Neural cell (in vitro differentiated cells): ENCODE results near the gene NARF.

ENCODE experiments used
- CTCF ChIP-seq: fragments of 450-650 bp; IDR thresholded peaks from 2 replicates; pipeline ENCODE4 v1.5.1; 2014; ENCODE audit warnings: antibody characterized with exemption, mild to moderate bottlenecking, moderate library complexity; ENCODE audit not compliant: poor library complexity, severe bottlenecking
- EP300 ChIP-seq: fragments of 450-650 bp; conservative IDR thresholded peaks from 2 replicates; pipeline ENCODE4 v1.6.1; 2014; ENCODE audit warnings: antibody characterized with exemption, mild to moderate bottlenecking, moderate library complexity; ENCODE audit not compliant: poor library complexity, severe bottlenecking
- EZH2 ChIP-seq: fragments of 200-600, 300-800 bp; shearing (Covaris generic), sonication (generic); IDR thresholded peaks from 2 replicates; pipeline ENCODE4 v1.6.1; 2014; ENCODE audit warnings: antibody characterized with exemption, low read length, borderline replicate concordance, mild to moderate bottlenecking; ENCODE audit not compliant: insufficient read depth, poor library complexity, severe bottlenecking
- MXI1 ChIP-seq: fragments of 450-650 bp; conservative IDR thresholded peaks from 2 replicates; pipeline ENCODE4 v1.6.1; 2014; ENCODE audit warnings: antibody characterized with exemption, mild to moderate bottlenecking; ENCODE audit not compliant: poor library complexity, severe bottlenecking
- POLR2AphosphoS5 ChIP-seq: IDR thresholded peaks from 2 replicates; pipeline ENCODE4 v1.6.1; 2012
- RAD21 ChIP-seq: fragments of 450-650 bp; conservative IDR thresholded peaks from 2 replicates; pipeline ENCODE4 v1.6.1; 2014; ENCODE audit warnings: antibody characterized with exemption, mild to moderate bottlenecking, moderate library complexity
- REST ChIP-seq: IDR thresholded peaks from 2 replicates; pipeline ENCODE4 v1.6.1; 2012; ENCODE audit warnings: borderline replicate concordance
- TAF1 ChIP-seq: IDR thresholded peaks from 2 replicates; pipeline ENCODE4 v1.6.1; 2012; ENCODE audit warnings: low read depth

GRCh38 chr17:82529914-82530300, 71.4 kb downstream of the NARF start:
- TF ChIP-seq EZH2 (no peak), CTCF (no peak), POLR2AphosphoS5 (no peak), EP300 (no peak), REST (no peak), RAD21 (no peak), MXI1 (no peak), TAF1 (no peak)
